AG04449 (cell line): ENCODE results near the gene SFRP4.

ENCODE experiments used
- CTCF ChIA-PET: fragments of 350-600 bp; formaldehyde crosslinking; extraction: SDS; loops from one replicate; lab custom pipeline; 2021; ENCODE audit warnings: antibody characterized with exemption; lab: Yijun Ruan, JAX
- POLR2A ChIA-PET: fragments of 400-600, 350-600 bp; formaldehyde crosslinking; extraction: SDS; loops from one replicate; lab custom pipeline; 2020; ENCODE audit warnings: antibody characterized with exemption, inconsistent platforms; lab: Yijun Ruan, JAX
- DNase-seq: peaks from one replicate; pipeline ENCODE4 v3.0.0-alpha.2; 2010; ENCODE audit warnings: low read depth, low spot score
- H3K4me3 ChIP-seq: 2 replicates; pipeline ENCODE4 v1.5.1; 2011; ENCODE audit warnings: low read depth, mild to moderate bottlenecking, control low read depth, low read length
- TF ChIP-seq, protein P1 (sequence below): IDR thresholded peaks from one replicate; pipeline ENCODE4 v1.5.1; 2011; ENCODE audit warnings: mild to moderate bottlenecking, moderate library complexity, low read length, control low read depth, inconsistent platforms; ENCODE audit not compliant: insufficient read depth; ENCODE audit errors: missing control alignments

SFRP4 gene

DNA sequence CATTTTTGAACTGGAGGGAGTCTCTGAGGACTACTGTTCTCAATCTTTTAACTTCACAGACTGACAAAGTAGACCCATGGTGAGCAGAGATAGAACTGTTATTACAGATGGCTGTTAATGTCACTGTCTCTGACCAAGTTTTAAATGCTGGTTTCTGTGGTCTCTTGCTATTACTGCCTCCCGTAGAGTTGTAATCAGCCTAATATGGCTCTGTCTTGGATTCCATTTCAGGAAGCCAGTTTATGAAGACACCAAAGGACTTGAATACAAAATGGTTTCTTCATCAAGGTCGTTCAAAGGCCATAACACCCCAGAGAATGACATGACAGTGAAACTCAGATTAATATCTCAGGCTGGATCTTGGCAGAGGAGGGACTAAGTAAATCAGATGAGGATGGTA is 3.9 kb downstream of the SFRP4 start:
- no peak overlapping the region for H3K4me3 ChIP-seq
- TF ChIP-seq, protein P1, sequence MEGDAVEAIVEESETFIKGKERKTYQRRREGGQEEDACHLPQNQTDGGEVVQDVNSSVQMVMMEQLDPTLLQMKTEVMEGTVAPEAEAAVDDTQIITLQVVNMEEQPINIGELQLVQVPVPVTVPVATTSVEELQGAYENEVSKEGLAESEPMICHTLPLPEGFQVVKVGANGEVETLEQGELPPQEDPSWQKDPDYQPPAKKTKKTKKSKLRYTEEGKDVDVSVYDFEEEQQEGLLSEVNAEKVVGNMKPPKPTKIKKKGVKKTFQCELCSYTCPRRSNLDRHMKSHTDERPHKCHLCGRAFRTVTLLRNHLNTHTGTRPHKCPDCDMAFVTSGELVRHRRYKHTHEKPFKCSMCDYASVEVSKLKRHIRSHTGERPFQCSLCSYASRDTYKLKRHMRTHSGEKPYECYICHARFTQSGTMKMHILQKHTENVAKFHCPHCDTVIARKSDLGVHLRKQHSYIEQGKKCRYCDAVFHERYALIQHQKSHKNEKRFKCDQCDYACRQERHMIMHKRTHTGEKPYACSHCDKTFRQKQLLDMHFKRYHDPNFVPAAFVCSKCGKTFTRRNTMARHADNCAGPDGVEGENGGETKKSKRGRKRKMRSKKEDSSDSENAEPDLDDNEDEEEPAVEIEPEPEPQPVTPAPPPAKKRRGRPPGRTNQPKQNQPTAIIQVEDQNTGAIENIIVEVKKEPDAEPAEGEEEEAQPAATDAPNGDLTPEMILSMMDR: no peak
- ChIA-PET CTCF (interaction anchor here (1.1 to 1.7 kb wide), 2 partner anchors 8 to 303 kb away, joined by 3 to 5 read pairs; partner anchors contain the start of gene EPDR1), POLR2A (no interaction called here)
- DNase-seq: no peak

DNA sequence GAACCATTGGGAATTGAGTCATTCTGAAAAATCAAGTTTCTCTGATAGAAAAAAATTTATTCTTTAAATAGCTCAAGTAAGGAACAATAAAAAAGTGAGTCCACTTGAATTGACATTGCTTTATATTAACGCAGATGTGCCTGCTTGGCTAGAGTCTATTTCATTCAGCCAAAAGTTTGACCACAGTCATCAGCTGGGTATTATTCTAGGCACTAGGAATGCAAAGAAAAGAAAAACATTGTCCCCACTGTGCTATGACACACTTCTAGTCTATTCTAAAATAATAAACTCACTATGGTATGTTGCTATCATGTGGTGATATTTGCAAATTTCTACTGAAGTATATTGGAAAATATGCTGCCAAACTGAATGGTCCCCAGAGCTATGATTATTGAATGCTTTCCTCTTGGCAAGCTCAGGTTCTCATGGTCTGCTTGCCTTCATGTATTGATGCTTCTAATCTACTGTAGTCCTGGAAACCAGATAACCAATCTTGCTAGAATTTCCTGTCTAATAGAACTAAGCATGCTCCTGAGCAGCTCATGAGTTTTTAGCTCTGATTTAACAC is 8.3 kb downstream of the SFRP4 start:
- TF ChIP-seq, protein P1: no peak
- ChIA-PET CTCF (interaction anchor here (1.1 to 8.6 kb wide), 3 partner anchors 10 to 412 kb away, joined by 3 to 46 read pairs (median 5); partner anchors contain the start of genes EPDR1 and SFRP4), POLR2A (interaction anchor here (0.8 to 0.9 kb wide), 3 partner anchors 9 to 22 kb away, joined by 3 to 6 read pairs (median 4); partner anchors contain the start of gene SFRP4)
- H3K4me3 ChIP-seq: no peak overlapping the region
- peak; percentile 89 for DNase-seq

GRCh38 chr7:37901890-37902524 is 14.6 kb downstream of the SFRP4 start:
- POLR2A ChIA-PET: no interaction called here
- no peak for DNase-seq
- no peak overlapping the region for H3K4me3 ChIP-seq
- TF ChIP-seq, protein P1: no peak
- CTCF ChIA-PET: interaction anchor here (0.7 to 8.6 kb wide), 20 partner anchors 10 to 467 kb away, joined by 3 to 46 read pairs (median 4); partner anchors contain the start of genes EPDR1 and SFRP4

- no peak for DNase-seq
- H3K4me3 ChIP-seq: no peak overlapping the region
- ChIA-PET CTCF (interaction anchor here (0.7 to 8.6 kb wide), 22 partner anchors 9 to 468 kb away, joined by 3 to 46 read pairs (median 4); partner anchors contain the start of genes EPDR1 and SFRP4), POLR2A (no interaction called here)
- TF ChIP-seq, protein P1: peak; percentile 42
Measured at GRCh38 chr7:37901236-37901827, 15.3 kb downstream of the SFRP4 start.

DNA sequence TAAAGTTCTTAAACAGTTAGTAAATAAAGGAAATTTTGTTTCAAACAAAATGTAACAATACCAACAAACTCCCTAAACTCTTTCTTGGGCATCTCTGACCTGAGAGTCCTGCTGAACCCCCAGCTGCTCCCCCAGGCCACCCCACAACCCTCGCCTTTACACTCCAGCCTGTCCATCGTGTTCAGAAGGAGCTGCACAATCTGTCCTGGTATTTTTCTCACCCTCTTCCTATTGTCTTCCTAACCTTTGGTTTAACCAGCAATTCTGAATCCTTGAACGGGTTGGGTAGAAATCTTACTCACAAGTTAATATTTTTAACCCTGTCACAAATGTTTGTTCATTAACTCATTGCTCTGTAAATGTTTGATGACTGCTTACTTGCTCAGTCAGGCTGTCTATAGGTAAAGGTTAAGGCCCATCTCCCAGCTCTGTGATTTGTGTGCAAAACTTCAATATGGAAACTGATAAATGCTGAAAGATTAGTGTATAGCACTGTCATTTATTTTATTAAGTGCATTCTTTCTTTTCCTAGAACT is 16.8 kb downstream of the SFRP4 start:
- CTCF ChIA-PET: interaction anchor here (3.9 to 4.0 kb wide), 2 partner anchors 436 to 469 kb away, joined by 19 to 25 read pairs; no protein-coding TSS in a partner anchor
- POLR2A ChIA-PET: no interaction called here
- no peak for DNase-seq

More for the DNA sequence above, 16.8 kb downstream of the SFRP4 start:
- TF ChIP-seq, protein P1: no peak
- no peak overlapping the region for H3K4me3 ChIP-seq
